ENCODE measurements around the gene FN3K. TPM values are rescaled to one million over a fixed set of nuclear protein-coding genes. Genes with fewer than 3 reads are reported as not detected.

The FN3K gene
- total and polyA plus RNA-seq, 2 of the 4 experiments (the other 2 are of a cell fraction) = 0.90 to 2.9 TPM

DNA sequence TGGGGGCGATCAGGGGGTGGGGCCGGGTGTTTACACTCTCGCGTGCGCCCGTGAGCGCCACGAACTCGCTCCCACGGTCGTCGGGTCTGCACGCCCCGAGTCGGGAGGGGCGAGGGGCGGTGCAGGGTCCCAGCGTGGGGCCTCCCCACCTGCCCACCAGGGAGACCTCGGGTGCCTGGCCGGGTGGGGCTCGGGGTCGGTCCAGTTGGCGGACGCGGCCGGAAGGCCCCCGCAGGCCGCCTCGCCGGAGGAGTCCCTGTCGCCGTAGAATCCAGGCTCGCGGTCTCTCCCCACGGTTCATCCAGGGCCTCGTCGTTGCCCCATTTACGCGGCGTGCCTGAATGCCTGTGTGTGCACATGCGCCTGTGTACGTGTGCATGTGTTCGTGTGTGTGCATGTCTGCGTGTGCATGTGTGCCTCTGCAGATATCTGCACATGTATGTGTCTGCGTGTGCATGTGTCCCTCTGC, 36.4 kb upstream of the FN3K start:
- intact Hi-C loops (cut with micrococcal nuclease) = loop anchor here (2.0 kb wide), 1 partner anchor 54 kb away; the partner anchor contains the start of gene TBCD
- Histone ChIP-seq H4K5ac (ENCODE audit: low read depth, low read length) (no peak overlapping the region), H4K20me1 (ENCODE audit: insufficient read depth, low read length) (no peaks in the 10 kb centered on the region), H3K18ac (ENCODE audit: low read depth, low read length) (no peak overlapping the region), H3K4me2 (ENCODE audit: low read depth, low read length) (peak overlapping the region; percentile 91), H3K79me1 (ENCODE audit: low read depth in 1 of 2, low read length in 2 of 2) (peaks cover 0 to 7% of the 10 kb centered on the region in 2 experiments; a peak in 2 of 4 replicates), H2BK20ac (ENCODE audit: low read depth, low read length) (no peak overlapping the region), H4K91ac (ENCODE audit: insufficient read depth, low read depth, low read length) (no peak overlapping the region), H3K23ac (ENCODE audit: low read depth, low read length) (peak overlapping the region; percentile 80), H3K4ac (ENCODE audit: low read depth, low read length) (no peak overlapping the region), H2AFZ (replicated peaks; ENCODE audit: low read length, poor library complexity) (peak overlapping the region; percentile 99), H3K27me3 (ENCODE audit: control insufficient read depth, insufficient read depth, low read length) (peaks cover 2% of the 10 kb centered on the region; the same call in 1 of the 2 replicates), H2AK5ac (ENCODE audit: low read depth, low read length) (no peak overlapping the region), H3K4me3 (ENCODE audit: insufficient read depth, low read depth, low read length) (peak overlapping the region; percentile 66), H3K9me1 (ENCODE audit: insufficient read depth, low read length) (peaks cover 5% of the 10 kb centered on the region), H3K9me3 (ENCODE audit: control insufficient read depth, insufficient read depth, low read length) (peaks cover 2% of the 10 kb centered on the region), H3K14ac (replicated peaks; ENCODE audit: low read depth, low read length) (no peak overlapping the region), H3K27ac (ENCODE audit: insufficient read depth, low read length) (no peak overlapping the region), H2BK5ac (ENCODE audit: low read depth, low read length, poor library complexity, severe bottlenecking) (no peak overlapping the region), H3K9ac (ENCODE audit: low read depth, low read length) (no peak overlapping the region), H3K56ac (ENCODE audit: extremely low read depth, insufficient read depth, low read length) (no peak overlapping the region), H3K4me1 (ENCODE audit: control insufficient read depth, insufficient read depth, low read length) (peaks cover 6% of the 10 kb centered on the region; the same call in 1 of the 2 replicates), H3K36me3 (ENCODE audit: control insufficient read depth, insufficient read depth, low read length) (no peaks in the 10 kb centered on the region), H2BK15ac (ENCODE audit: low read depth, low read length) (no peak overlapping the region), H2BK120ac (ENCODE audit: low read depth, low read length) (no peak overlapping the region), H2AK9ac (replicated peaks; ENCODE audit: low read depth, low read length, poor library complexity) (peak overlapping the region; percentile 84), H4K8ac (ENCODE audit: low read depth in 2 of 2, low read length in 2 of 2) (no peak overlapping the region)
- CTCF ChIA-PET = no interaction called here
- no peak for DNase-seq
- dilution Hi-C loops (cut with HindIII; ENCODE audit: low sequenced_read_pairs, unreplicated experiment) = no loop called here
- peak; percentile 1; the same call in 1 of the 2 replicates for ATAC-seq (ENCODE audit: low read depth)
- WGBS, 2 experiments (ENCODE audit: extremely low coverage in 2 of 2, insufficient read length in 1 of 2) = 11% methylated on average over 27 of the region's 45 CpGs; no CpG with 5 or more reads in 1 of the 2 experiments
- BruUV-seq (replicated peaks) = no TSS peak
- in situ Hi-C loops (cut with MboI; ENCODE audit: low sequenced_read_pairs) = no loop called here
- POLR2A ChIA-PET (ENCODE audit: unreplicated experiment) = no interaction called here
- TF ChIP-seq USF2 (IDR thresholded peaks at IDR 0.05; ENCODE audit: low read depth, low read length) (no peak), BHLHE40 (IDR thresholded peaks at IDR 0.05; ENCODE audit: low read depth, low read length) (peak; percentile 53; the same call in 1 of the 2 replicates), MXI1 (IDR thresholded peaks at IDR 0.05; ENCODE audit: borderline replicate concordance, low read depth, low read length) (no peak)
